ENCODE data around the gene PRSS35. TPM values are rescaled to one million over a fixed set of nuclear protein-coding genes. Genes with fewer than 3 reads are reported as not detected.
"Not testable (repeated sequence)": the region's sequence is repeated elsewhere in the genome, so short reads cannot be mapped to it uniquely, and the experiment has no call there.

Gene PRSS35
- total RNA-seq, 6 experiments from 2014 or later: 0.30 to 0.78 (median 0.46) TPM

- Mint-ChIP-seq H3K36me3 (ENCODE audit: low read depth) (no peaks in the 10 kb centered on the region), H3K27me3 (ENCODE audit: insufficient read depth) (peaks cover 12% of the 10 kb centered on the region), H3K27ac (no peak overlapping the region), H3K4me3 (no peak overlapping the region), H3K9me3 (peaks cover 4% of the 10 kb centered on the region; the same call in 1 of the 2 replicates), H3K4me1 (ENCODE audit: low read depth) (no peaks in the 10 kb centered on the region)
- no peak for DNase-seq
- no peak for TF ChIP-seq CTCF (IDR thresholded peaks at IDR 0.05)
Observed at GRCh38 chr6:83546636-83547035, 34.3 kb downstream of the PRSS35 start.

GRCh38 chr6:83550482-83550881, 38.1 kb downstream of the PRSS35 start:
- not testable (repeated sequence) for H3K4me3 Mint-ChIP-seq; H3K9me3 Mint-ChIP-seq; DNase-seq; H3K4me1 Mint-ChIP-seq (ENCODE audit: low read depth); H3K27me3 Mint-ChIP-seq (ENCODE audit: insufficient read depth); H3K27ac Mint-ChIP-seq; H3K36me3 Mint-ChIP-seq (ENCODE audit: low read depth)

- not testable (repeated sequence) for H3K4me1 Mint-ChIP-seq (ENCODE audit: low read depth); H3K27ac Mint-ChIP-seq; H3K36me3 Mint-ChIP-seq (ENCODE audit: low read depth); H3K9me3 Mint-ChIP-seq; DNase-seq; H3K4me3 Mint-ChIP-seq; H3K27me3 Mint-ChIP-seq (ENCODE audit: insufficient read depth)
Observed at GRCh38 chr6:83551748-83552147, 39.4 kb downstream of the PRSS35 start.

- no peak overlapping the region for H3K4me3 Mint-ChIP-seq
- H3K36me3 Mint-ChIP-seq (ENCODE audit: low read depth): no peaks in the 10 kb centered on the region
- DNase-seq: no peak
- H3K9me3 Mint-ChIP-seq: no peaks in the 10 kb centered on the region
- H3K27ac Mint-ChIP-seq: no peak overlapping the region
- H3K27me3 Mint-ChIP-seq (ENCODE audit: insufficient read depth): peaks cover 2% of the 10 kb centered on the region
- H3K4me1 Mint-ChIP-seq (ENCODE audit: low read depth): no peaks in the 10 kb centered on the region
- TF ChIP-seq CTCF (IDR thresholded peaks at IDR 0.05): no peak
Observed at GRCh38 chr6:83556871-83557270, 44.5 kb downstream of the PRSS35 start.

- Mint-ChIP-seq H3K36me3 (ENCODE audit: low read depth) (no peaks in the 10 kb centered on the region), H3K27me3 (ENCODE audit: insufficient read depth) (peaks cover 2% of the 10 kb centered on the region), H3K4me3 (no peak overlapping the region), H3K9me3 (no peaks in the 10 kb centered on the region), H3K27ac (no peak overlapping the region), H3K4me1 (ENCODE audit: low read depth) (no peaks in the 10 kb centered on the region)
- DNase-seq: no peak
- no peak for TF ChIP-seq CTCF (IDR thresholded peaks at IDR 0.05)
Observed at GRCh38 chr6:83558975-83559374, 46.6 kb downstream of the PRSS35 start.

GRCh38 chr6:83571663-83572185, 59.4 kb downstream of the PRSS35 start:
- not testable (repeated sequence) for H3K4me1 Mint-ChIP-seq (ENCODE audit: low read depth); DNase-seq

GRCh38 chr6:83574783-83575182, 62.4 kb downstream of the PRSS35 start:
- Mint-ChIP-seq H3K27ac (no peak overlapping the region), H3K9me3 (no peaks in the 10 kb centered on the region), H3K27me3 (ENCODE audit: insufficient read depth) (no peaks in the 10 kb centered on the region), H3K36me3 (ENCODE audit: low read depth) (no peaks in the 10 kb centered on the region), H3K4me1 (ENCODE audit: low read depth) (peaks cover 6% of the 10 kb centered on the region), H3K4me3 (no peak overlapping the region)
- no peak for TF ChIP-seq CTCF (IDR thresholded peaks at IDR 0.05)
- no peak for DNase-seq

More at GRCh38 chr6:83571663-83572185, 59.4 kb downstream of the PRSS35 start:
- H3K4me3 Mint-ChIP-seq; H3K27me3 Mint-ChIP-seq (ENCODE audit: insufficient read depth); H3K36me3 Mint-ChIP-seq (ENCODE audit: low read depth); H3K27ac Mint-ChIP-seq; H3K9me3 Mint-ChIP-seq: not testable (repeated sequence)

Other genes with a start within 250 kb of the PRSS35 start
- 10 to 100 TPM; 24.2 to 37.1 (median 32.6) TPM for gene ME1, start 81.5 kb upstream of the PRSS35 start, total RNA-seq (2021; fragmentation: NEBNext Ultra II Directional; extraction: Animal tissue kit (Norgen Biotek cat#: 25700))
- gene SNAP91, start 196.6 kb downstream of the PRSS35 start, total RNA-seq (2021; fragmentation: NEBNext Ultra II Directional; extraction: Animal tissue kit (Norgen Biotek cat#: 25700)): not detected

Data from HFFc6 (cell line).